ENCODE results near the gene TMEM74B.

The TMEM74B gene

GRCh38 chr20:1204576-1204975 is 19.8 kb upstream of the TMEM74B start:
- no peak for DNase-seq

GRCh38 chr20:1204113-1204512 is 19.3 kb upstream of the TMEM74B start:
- DNase-seq = no peak

GRCh38 chr20:1203630-1204029 is 18.8 kb upstream of the TMEM74B start:
- DNase-seq = no peak

GRCh38 chr20:1202762-1203504 is 18.2 kb upstream of the TMEM74B start, which contains the start of gene C20orf202:
Gene C20orf202, plus strand, starts transcription at chr20:1203454. Its CDS starts 132 bp downstream, at chr20:1203586.
- no peak for DNase-seq

- DNase-seq = no peak
Observed at GRCh38 chr20:1199964-1200363, 15.2 kb upstream of the TMEM74B start.

- DNase-seq = no peak
Observed at GRCh38 chr20:1199212-1199873, 14.6 kb upstream of the TMEM74B start.

- DNase-seq = no peak
Observed at GRCh38 chr20:1198751-1199150, 14.0 kb upstream of the TMEM74B start.

- DNase-seq = no peak
Observed at GRCh38 chr20:1197801-1198200, 13.0 kb upstream of the TMEM74B start.

- no peak for DNase-seq
Observed at GRCh38 chr20:1196634-1197033, 11.9 kb upstream of the TMEM74B start.

GRCh38 chr20:1195226-1195625 is 10.4 kb upstream of the TMEM74B start:
- no peak for DNase-seq

- DNase-seq = no peak
Observed at GRCh38 chr20:1191299-1191698, 6.5 kb upstream of the TMEM74B start.

GRCh38 chr20:1190847-1191246 is 6.1 kb upstream of the TMEM74B start:
- no peak for DNase-seq

GRCh38 chr20:1189827-1190226 is 5.0 kb upstream of the TMEM74B start:
- no peak for DNase-seq

GRCh38 chr20:1188347-1188746 is 3.6 kb upstream of the TMEM74B start:
- no peak for DNase-seq

GRCh38 chr20:1187605-1188171 is 2.9 kb upstream of the TMEM74B start:
- DNase-seq = no peak

GRCh38 chr20:1186367-1186991 is 1.7 kb upstream of the TMEM74B start:
- no peak for DNase-seq

GRCh38 chr20:1185790-1186334 is 1.1 kb upstream of the TMEM74B start:
- peak; percentile 26 for DNase-seq

- DNase-seq = no peak
Observed at GRCh38 chr20:1185316-1185741, 548 bp upstream of the TMEM74B start.

GRCh38 chr20:1184260-1184637 is 532 bp downstream of the TMEM74B start:
- no peak for DNase-seq

GRCh38 chr20:1183153-1183552 is 1.6 kb downstream of the TMEM74B start:
- DNase-seq = no peak

GRCh38 chr20:1182106-1182505 is 2.7 kb downstream of the TMEM74B start:
- DNase-seq = no peak

- DNase-seq = no peak
Observed at GRCh38 chr20:1180949-1181348, 3.8 kb downstream of the TMEM74B start.

GRCh38 chr20:1178623-1179022 is 6.2 kb downstream of the TMEM74B start:
- no peak for DNase-seq
